Breast epithelium (tissue), 3 donors: ENCODE measurements around the gene PTPN18.

Experiments
- POLR2AphosphoS5 ChIP-seq, 3 donors: sonication (generic); formaldehyde crosslinking; IDR thresholded peaks; one replicate each; pipeline ENCODE4 v1.6.1; 2017; ENCODE audit warnings: antibody characterized with exemption in 3 of 3
- TF ChIP-seq, protein P1 (sequence below), 3 donors: fragments of 450-650 bp; IDR thresholded peaks; one replicate each; pipeline ENCODE4 v1.5.1; 2016 to 2017; ENCODE audit warnings: antibody characterized with exemption in 3 of 3, mild to moderate bottlenecking in 3 of 3, moderate library complexity in 3 of 3

DNA sequence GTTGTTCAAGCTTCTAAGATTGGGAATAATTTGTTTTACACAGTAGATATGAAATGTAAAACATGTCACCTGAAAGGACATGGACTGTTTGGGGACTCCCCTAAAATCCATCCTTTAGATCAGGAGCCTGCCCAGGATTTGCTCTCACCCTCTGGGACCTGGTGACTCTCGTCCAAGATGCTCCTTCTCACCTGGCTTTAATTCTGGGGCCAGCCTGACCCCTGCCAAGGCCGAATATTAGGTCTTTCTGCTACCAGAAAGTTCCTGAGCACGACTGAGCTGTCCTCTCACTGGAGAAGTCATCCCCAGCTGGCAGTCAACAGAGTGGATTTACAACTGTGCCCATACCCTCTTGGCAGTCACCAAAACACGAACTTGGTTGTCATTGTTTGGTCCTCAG lies 25.3 kb downstream of the PTPN18 start:
- no peak for TF ChIP-seq POLR2AphosphoS5 (IDR thresholded peaks at IDR 0.05)
- TF ChIP-seq, protein P1, sequence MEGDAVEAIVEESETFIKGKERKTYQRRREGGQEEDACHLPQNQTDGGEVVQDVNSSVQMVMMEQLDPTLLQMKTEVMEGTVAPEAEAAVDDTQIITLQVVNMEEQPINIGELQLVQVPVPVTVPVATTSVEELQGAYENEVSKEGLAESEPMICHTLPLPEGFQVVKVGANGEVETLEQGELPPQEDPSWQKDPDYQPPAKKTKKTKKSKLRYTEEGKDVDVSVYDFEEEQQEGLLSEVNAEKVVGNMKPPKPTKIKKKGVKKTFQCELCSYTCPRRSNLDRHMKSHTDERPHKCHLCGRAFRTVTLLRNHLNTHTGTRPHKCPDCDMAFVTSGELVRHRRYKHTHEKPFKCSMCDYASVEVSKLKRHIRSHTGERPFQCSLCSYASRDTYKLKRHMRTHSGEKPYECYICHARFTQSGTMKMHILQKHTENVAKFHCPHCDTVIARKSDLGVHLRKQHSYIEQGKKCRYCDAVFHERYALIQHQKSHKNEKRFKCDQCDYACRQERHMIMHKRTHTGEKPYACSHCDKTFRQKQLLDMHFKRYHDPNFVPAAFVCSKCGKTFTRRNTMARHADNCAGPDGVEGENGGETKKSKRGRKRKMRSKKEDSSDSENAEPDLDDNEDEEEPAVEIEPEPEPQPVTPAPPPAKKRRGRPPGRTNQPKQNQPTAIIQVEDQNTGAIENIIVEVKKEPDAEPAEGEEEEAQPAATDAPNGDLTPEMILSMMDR (IDR thresholded peaks at IDR 0.05) = no peak
